ENCODE results near the gene ETFA. TPM values are rescaled to one million over a fixed set of nuclear protein-coding genes. Genes with fewer than 3 reads are reported as not detected.

Gene ETFA
- total and polyA plus RNA-seq, 8 donors = 102 to 148 (median 130) TPM

GRCh38 chr15:76208084-76208785, 103.0 kb downstream of the ETFA start:
- ATAC-seq (no peak), DNase-seq (no peak)
- Histone ChIP-seq H3K4me1 (no peaks in the 10 kb centered on the region), H3K36me3 (peaks cover 0 to 63% of the 10 kb centered on the region in 2 donors), H3K9me3 (no peaks in the 10 kb centered on the region), H3K27me3 (no peaks in the 10 kb centered on the region), H3K4me3 (no peak overlapping the region), H3K27ac (no peak overlapping the region)
- intact Hi-C loops (cut with DNase I) = no loop called here
- no peak for TF ChIP-seq CTCF (IDR thresholded peaks at IDR 0.05)

- intact Hi-C loops (cut with DNase I) = no loop called here
- Histone ChIP-seq H3K4me1 (no peaks in the 10 kb centered on the region), H3K27ac (no peak overlapping the region), H3K27me3 (no peaks in the 10 kb centered on the region), H3K36me3 (peaks cover 0 to 45% of the 10 kb centered on the region in 2 donors), H3K4me3 (no peak overlapping the region), H3K9me3 (no peaks in the 10 kb centered on the region)
- DNase-seq (peak in 3 of 4 donors; percentile 60 to 81 (median 70)), ATAC-seq (peak; percentile 41)
- no peak for TF ChIP-seq CTCF (IDR thresholded peaks at IDR 0.05)
These were observed 104.8 kb downstream of the ETFA start for GRCh38 chr15:76206325-76206976.

GRCh38 chr15:76204916-76205460, 106.3 kb downstream of the ETFA start:
- peak in 1 of 4 donors; percentile 8 for DNase-seq
- no peak for ATAC-seq
- intact Hi-C loops (cut with DNase I) = no loop called here
- no peaks in the 10 kb centered on the region for H3K4me1 ChIP-seq
- no peak for TF ChIP-seq CTCF (IDR thresholded peaks at IDR 0.05)
- no peak overlapping the region for H3K27ac ChIP-seq
- no peaks in the 10 kb centered on the region for H3K9me3 ChIP-seq
- no peak overlapping the region for H3K4me3 ChIP-seq
- no peaks in the 10 kb centered on the region for H3K27me3 ChIP-seq
- peaks cover 0 to 31% of the 10 kb centered on the region in 2 donors for H3K36me3 ChIP-seq

GRCh38 chr15:76204109-76204845, 107.0 kb downstream of the ETFA start:
- H3K4me3 ChIP-seq = no peak overlapping the region
- no peaks in the 10 kb centered on the region for H3K27me3 ChIP-seq
- intact Hi-C loops (cut with DNase I) = no loop called here
- no peak for TF ChIP-seq CTCF (IDR thresholded peaks at IDR 0.05)
- peaks cover 0 to 25% of the 10 kb centered on the region in 2 donors for H3K36me3 ChIP-seq
- DNase-seq (peak in 1 of 4 donors; percentile 17), ATAC-seq (no peak)
- H3K27ac ChIP-seq = no peak overlapping the region
- no peaks in the 10 kb centered on the region for H3K4me1 ChIP-seq
- H3K9me3 ChIP-seq = no peaks in the 10 kb centered on the region
